ENCODE results near the gene DEF6.

GRCh38 chr6:35253249-35253648 is 44.4 kb upstream of the DEF6 start:
- TF ChIP-seq CTCF (IDR thresholded peaks at IDR 0.05; ENCODE audit: insufficient read depth, low read depth, low read length), result no peak
- no peak for TF ChIP-seq EZH2 (IDR thresholded peaks at IDR 0.05; ENCODE audit: insufficient read depth, low read length)
